ENCODE results near the gene RNF103.

GRCh38 chr2:86556508-86556907 lies 67.2 kb downstream of the RNF103 start:
- no peak for TF ChIP-seq CTCF (IDR thresholded peaks at IDR 0.05)
- TF ChIP-seq POLR2A (IDR thresholded peaks at IDR 0.05), result no peak
